H1 (cell line): ENCODE results near the gene CXXC4.

Experiments used
- CHD2 ChIP-seq: IDR thresholded peaks from 2 replicates; pipeline ENCODE4 v1.6.1; 2012; ENCODE audit warnings: low read length, improper control_type of control experiment
- EZH2 ChIP-seq: fragments of 200-600 bp; sonication (generic); IDR thresholded peaks from 2 replicates; pipeline ENCODE4 v1.7.1; 2012; ENCODE audit warnings: low read depth, mild to moderate bottlenecking, moderate library complexity, low read length, inconsistent platforms; ENCODE audit not compliant: severe bottlenecking
- FOSL1 ChIP-seq: IDR thresholded peaks from 2 replicates; pipeline ENCODE4 v1.6.1; 2011; ENCODE audit warnings: mild to moderate bottlenecking, low read depth, low read length, moderate library complexity; ENCODE audit not compliant: insufficient read depth
- NRF1 ChIP-seq: IDR thresholded peaks from 2 replicates; pipeline ENCODE4 v1.6.1; 2011; ENCODE audit warnings: mild to moderate bottlenecking, low read depth, low read length, improper control_type of control experiment
- POLR2A ChIP-seq, 2 experiments: IDR thresholded peaks; 1 replicate in 1 of 2; 2 replicates in 1 of 2; pipeline ENCODE4 v1.6.1; 2011; ENCODE audit warnings: low read depth in 2 of 2, low read length in 2 of 2, mild to moderate bottlenecking in 2 of 2; ENCODE audit errors: control extremely low read depth in 1 of 2
- RNF2 ChIP-seq: fragments of 200-900, 300-1000 bp; sonication (generic); IDR thresholded peaks from 2 replicates; pipeline ENCODE4 v1.7.1; 2016; ENCODE audit warnings: borderline replicate concordance, low read depth, mild to moderate bottlenecking, antibody characterized with exemption, low read length; ENCODE audit not compliant: poor library complexity, severe bottlenecking; ENCODE audit errors: missing control alignments
- YY1 ChIP-seq: IDR thresholded peaks from 2 replicates; pipeline ENCODE4 v1.6.1; 2011; ENCODE audit warnings: low read depth, mild to moderate bottlenecking, low read length
- TF ChIP-seq, protein P1 (sequence below), 3 experiments: IDR thresholded peaks; 1 replicate in 2 of 3; 2 replicates in 1 of 3; pipeline versions ENCODE4 v1.5.1 to v1.6.1; 2011; ENCODE audit warnings: low read length in 3 of 3, mild to moderate bottlenecking in 3 of 3, inconsistent platforms in 2 of 3, low read depth in 1 of 3, moderate library complexity in 1 of 3; ENCODE audit not compliant: insufficient read depth in 1 of 3; ENCODE audit errors: control extremely low read depth in 1 of 3
- TF ChIP-seq, protein P2 (sequence below): IDR thresholded peaks from 2 replicates; pipeline ENCODE4 v1.6.1; 2012; ENCODE audit warnings: low read length, inconsistent platforms

DNA sequence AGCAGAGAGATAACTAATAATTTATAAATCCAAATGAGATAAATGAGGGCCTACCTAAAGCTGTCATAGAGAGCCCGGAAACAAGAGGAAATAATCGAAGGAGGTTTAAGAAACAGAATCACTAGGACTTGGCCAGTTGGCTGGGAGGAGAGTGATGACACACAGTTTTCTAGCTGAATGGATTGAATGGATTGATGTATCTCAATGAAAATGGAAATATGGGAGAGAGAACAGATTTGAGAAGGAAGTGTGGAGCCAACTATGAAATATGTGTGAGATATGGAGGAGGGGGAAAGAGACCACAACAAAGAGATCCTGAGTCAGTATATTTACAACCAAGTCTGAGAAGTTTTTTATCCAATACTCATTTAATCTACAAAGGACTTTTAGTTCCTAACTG lies 35.7 kb upstream of the CXXC4 start:
- TF ChIP-seq, protein P1, sequence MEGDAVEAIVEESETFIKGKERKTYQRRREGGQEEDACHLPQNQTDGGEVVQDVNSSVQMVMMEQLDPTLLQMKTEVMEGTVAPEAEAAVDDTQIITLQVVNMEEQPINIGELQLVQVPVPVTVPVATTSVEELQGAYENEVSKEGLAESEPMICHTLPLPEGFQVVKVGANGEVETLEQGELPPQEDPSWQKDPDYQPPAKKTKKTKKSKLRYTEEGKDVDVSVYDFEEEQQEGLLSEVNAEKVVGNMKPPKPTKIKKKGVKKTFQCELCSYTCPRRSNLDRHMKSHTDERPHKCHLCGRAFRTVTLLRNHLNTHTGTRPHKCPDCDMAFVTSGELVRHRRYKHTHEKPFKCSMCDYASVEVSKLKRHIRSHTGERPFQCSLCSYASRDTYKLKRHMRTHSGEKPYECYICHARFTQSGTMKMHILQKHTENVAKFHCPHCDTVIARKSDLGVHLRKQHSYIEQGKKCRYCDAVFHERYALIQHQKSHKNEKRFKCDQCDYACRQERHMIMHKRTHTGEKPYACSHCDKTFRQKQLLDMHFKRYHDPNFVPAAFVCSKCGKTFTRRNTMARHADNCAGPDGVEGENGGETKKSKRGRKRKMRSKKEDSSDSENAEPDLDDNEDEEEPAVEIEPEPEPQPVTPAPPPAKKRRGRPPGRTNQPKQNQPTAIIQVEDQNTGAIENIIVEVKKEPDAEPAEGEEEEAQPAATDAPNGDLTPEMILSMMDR (IDR thresholded peaks at IDR 0.05; ENCODE audit: control extremely low read depth in 1 of 3, insufficient read depth in 1 of 3, low read depth in 1 of 3, low read length in 3 of 3), result no peak
- TF ChIP-seq EZH2 (no peak), NRF1 (no peak), FOSL1 (no peak), CHD2 (no peak), RNF2 (no peak), YY1 (no peak), POLR2A (IDR thresholded peaks at IDR 0.05; ENCODE audit: control extremely low read depth in 1 of 2, low read depth in 2 of 2, low read length in 2 of 2) (no peak)
- TF ChIP-seq, protein P2, sequence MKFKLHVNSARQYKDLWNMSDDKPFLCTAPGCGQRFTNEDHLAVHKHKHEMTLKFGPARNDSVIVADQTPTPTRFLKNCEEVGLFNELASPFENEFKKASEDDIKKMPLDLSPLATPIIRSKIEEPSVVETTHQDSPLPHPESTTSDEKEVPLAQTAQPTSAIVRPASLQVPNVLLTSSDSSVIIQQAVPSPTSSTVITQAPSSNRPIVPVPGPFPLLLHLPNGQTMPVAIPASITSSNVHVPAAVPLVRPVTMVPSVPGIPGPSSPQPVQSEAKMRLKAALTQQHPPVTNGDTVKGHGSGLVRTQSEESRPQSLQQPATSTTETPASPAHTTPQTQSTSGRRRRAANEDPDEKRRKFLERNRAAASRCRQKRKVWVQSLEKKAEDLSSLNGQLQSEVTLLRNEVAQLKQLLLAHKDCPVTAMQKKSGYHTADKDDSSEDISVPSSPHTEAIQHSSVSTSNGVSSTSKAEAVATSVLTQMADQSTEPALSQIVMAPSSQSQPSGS, result no peak
